Left colon (tissue), 2 donors: ENCODE results near the gene GINS2. TPM values are rescaled to one million over a fixed set of nuclear protein-coding genes. Genes with fewer than 3 reads are reported as not detected.

Experiments
- ATAC-seq: fragments of 200-7000 bp; cut with Tn5 transposase; one replicate; pipeline ENCODE4 v1.9.1; 2020; ENCODE audit warnings: mild to moderate bottlenecking, moderate library complexity
- DNase-seq, 2 donors: peaks; one replicate each; pipeline ENCODE4 v3.0.0-alpha.2; 2020
- intact Hi-C, 2 donors: fragments of 100-400 bp; cut with DNase I in 1 of 2; cut with micrococcal nuclease in 1 of 2; formaldehyde crosslinking; loops; one replicate each; pipeline versions ENCODE4 v1.11.2 to v1.14.0; 2022; cut with DNase I, micrococcal nuclease
- total RNA-seq, 2 donors: library from RNA; stranded (reverse); fragmentation: NEBNext Ultra II Directional; extraction: Animal tissue kit (Norgen Biotek cat#: 25700); gene quantifications; one replicate each; pipeline ENCODE4 v1.2.1, GENCODE V29; 2021
- donor health status: DM: no; HTN: no; CAD: no.
- donor health status: DM: yes; HTN: yes; CAD: no.

Gene GINS2
- total RNA-seq, 2 donors from 2014 or later = 3.2 to 5.1 TPM

DNA sequence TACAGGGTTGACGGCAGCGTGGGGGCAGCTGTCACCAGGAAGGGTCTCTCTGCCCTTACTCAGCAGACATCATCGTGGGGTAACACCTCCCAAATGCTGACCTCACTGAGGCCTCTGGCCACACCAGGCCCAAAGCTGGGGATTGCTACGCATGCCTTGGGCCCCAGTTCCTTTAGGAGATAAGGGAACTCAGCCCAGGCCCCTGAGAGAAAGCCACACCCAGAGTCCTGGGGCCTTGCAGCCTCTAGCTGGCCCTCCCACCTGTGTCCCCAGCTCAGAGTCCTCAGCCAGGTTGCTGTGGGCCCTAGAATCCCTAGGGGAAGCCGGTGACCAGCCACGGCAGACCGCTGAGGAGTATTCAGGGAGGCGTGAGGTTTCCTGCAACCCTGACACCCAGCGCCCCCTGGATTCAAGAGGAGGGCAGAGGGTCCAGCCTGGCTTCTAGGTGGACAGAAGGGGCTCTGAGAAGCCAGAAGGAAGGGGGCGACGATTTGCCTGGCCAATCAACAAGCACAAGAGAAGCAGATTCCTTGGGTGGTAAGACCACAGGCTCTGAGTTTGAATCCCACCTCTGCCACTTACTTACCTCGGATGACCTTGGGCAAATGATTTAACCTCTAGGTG lies 10.3 kb upstream of the GINS2 start:
- intact Hi-C loops = no loop called here
- ATAC-seq = no peak
- DNase-seq = no peak

DNA sequence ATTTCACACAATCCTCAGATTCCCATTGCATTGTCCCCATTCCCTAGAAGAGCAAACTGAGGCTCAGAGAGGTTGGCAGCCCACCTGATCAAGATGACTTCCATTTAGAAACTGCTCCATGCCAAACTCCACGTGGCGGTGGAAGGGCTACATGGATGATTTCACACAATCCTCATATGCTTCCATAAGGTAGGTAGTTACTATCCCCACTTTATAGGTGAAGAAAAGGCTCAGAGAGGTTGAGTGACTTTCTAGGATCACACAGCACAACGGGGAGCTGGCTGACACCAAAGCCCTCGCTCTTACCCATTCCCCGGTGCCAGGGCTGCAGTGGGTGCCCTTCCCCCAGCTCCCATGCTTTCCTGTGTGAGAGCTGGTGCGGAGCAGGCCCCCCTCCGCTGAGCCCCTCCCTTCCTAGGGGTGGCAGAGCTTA lies 9.7 kb upstream of the GINS2 start:
- DNase-seq = no peak
- intact Hi-C loops = no loop called here
- ATAC-seq = no peak

DNA sequence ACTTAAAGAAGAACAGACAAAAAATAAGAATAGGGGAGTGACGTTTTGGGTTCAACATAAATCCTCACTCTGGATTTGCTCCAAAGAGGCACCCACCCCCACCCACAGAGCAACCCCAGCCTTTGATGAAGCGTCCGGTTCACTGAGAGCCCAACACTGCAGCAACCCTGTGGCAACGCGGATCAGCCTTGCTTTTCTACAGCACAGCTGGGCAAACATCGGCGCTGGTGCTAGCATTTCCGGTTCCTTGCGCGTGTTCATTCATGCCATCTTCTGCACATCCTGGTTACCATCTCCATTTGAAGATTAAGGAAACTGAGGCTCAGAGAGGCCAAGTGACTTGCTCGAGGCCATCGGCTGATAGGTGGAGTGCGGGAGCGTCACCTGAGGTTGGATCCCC lies 8.7 kb upstream of the GINS2 start:
- intact Hi-C loops = no loop called here
- no peak for ATAC-seq
- DNase-seq = no peak

DNA sequence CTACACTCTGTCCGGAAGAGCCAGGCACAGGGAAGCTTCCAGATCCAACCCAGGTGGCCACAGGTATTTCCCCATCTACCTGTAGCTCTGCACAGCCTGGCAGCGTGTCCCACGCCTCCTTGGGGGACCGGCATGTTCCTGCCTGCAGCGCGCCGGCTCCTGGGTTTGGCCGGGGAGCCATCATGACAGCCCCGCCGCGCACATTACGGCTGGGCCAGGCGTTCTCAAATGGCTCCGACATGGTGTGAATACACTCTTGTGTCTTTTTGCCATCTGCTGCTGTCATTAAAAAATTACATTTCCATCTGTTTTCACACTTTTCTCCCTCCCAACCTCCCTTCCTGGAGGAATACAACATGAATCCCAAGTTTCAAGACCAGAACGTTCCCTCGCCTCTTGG lies 8.0 kb upstream of the GINS2 start:
- DNase-seq (no peak), ATAC-seq (no peak)
- intact Hi-C loops = no loop called here

DNA sequence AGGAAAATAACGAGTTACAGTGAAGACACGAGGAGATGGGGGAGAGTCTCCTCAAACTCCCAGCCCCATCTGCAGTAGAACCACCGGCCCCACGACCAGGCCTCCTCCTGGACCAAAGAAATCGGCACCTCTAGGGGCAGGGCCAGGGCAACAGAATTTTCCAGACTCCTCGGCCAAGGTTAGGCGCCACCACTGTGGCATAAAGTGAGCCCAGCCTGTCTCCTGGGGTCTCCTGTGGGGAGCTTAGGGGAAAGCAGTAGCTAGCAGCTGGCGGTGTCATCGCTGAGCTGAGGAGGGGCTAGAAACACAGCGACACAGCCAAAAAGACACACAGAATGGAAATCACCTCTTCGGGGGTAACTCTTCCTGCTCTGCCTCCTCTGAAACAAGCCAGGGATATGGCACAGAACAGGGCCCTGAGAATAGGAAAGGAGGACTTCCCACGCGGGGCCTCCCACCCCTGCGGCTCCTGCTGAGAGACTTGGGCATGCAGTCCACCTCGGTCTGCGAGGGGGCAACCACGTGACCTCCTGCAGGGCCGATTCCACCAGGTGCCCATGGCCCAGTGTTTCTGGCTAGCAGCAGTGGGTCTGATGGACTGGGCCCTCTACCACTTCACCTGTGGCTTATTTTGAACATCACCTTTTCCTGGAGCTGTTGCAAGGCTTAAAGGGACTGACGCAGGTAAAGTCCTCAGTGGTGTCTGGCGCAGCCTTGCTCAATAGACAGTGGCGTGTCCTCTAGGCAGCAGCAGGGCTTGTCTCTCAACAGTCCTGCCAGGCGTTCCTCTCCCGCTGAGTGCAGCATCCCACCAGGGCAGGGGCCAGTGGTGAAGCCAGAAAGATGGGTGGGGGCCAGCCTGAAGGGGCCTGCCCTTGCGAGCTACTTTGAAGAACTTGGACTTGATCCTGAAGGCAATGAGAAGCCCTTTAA lies 6.7 kb upstream of the GINS2 start:
- ATAC-seq (no peak), DNase-seq (no peak)
- intact Hi-C loops = no loop called here

DNA sequence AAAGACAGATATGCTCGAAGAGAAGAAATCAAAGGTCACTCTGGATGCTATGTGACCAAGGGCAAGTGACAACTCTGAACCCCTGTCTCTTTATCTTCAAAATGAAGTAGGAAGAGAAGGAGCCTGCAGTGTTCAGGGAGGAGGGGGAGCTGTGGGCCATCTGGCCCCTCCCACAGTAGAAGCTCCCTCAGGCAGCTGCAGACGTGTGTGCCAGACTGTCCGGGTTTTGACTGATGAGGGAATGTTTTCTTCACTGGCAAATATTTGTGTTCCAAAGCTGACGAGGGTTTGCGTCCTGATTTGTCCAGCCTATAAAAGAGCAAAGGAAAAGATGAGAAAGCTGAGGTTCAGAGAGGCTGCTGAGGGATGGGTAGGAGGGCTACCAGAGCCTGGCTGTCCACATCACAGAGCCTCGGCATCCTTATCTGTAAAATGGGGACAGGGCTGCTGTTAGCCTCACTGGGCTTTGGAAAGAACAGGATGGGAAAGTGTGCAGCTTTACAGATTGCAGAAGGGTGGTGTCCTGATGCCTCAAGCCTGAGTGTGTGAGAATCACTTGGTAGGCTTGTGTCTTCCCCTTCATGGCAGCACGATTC lies 1.8 kb upstream of the GINS2 start:
- DNase-seq (no peak), ATAC-seq (no peak)
- intact Hi-C loops = no loop called here

DNA sequence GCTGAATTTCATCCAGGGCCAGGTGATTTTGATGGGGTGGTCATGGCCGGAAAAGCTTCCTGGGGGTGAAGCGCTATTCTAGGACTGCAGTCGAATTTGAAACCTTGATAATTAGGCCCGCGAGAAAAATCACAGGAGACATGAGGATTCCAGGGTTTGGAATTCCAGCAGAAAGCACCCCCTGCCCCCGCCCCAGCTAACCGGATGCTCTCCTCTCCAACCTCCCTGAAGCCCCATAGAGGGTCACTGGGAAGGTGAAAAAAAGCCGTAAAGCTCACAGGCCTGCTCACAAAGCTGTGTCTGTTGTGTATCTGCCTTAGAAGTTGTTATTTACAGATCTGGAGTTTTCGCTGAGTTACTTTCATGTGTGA lies 1.2 kb upstream of the GINS2 start:
- DNase-seq = no peak
- no peak for ATAC-seq
- intact Hi-C loops = no loop called here

DNA sequence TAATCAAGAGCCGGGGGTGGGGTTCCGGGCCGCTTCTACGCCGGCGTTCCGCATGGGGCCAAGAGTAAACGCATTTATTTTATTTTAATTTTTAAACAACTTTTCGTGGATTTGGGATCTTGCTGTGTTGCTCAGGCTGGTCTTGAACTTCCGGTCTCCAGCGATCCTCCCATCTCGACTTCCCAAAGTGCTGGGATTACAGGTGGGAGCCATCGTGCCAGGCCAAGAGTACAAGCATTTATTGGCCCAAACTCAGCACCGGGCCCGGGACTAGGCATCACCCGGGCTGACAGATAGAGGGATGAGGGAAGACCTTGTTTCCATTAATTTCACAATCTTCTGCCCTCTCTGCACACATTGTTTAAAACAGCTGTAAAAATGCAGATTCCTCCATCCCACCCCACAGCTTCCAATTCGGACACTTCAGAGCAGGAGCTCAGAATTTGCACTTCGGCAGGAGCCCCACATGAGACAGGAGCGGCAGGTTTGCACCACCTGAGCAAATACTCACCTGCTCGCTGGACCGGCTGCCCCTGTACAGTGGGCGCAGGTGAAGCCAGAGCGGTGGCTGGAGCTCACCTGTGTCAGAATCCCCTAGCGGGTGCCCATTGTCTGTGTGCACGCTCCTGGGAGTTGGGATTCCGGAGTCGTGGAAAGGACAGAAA lies 663 bp upstream of the GINS2 start:
- intact Hi-C loops = no loop called here
- no peak for ATAC-seq
- peak in 1 of 2 donors; percentile 26 for DNase-seq

DNA sequence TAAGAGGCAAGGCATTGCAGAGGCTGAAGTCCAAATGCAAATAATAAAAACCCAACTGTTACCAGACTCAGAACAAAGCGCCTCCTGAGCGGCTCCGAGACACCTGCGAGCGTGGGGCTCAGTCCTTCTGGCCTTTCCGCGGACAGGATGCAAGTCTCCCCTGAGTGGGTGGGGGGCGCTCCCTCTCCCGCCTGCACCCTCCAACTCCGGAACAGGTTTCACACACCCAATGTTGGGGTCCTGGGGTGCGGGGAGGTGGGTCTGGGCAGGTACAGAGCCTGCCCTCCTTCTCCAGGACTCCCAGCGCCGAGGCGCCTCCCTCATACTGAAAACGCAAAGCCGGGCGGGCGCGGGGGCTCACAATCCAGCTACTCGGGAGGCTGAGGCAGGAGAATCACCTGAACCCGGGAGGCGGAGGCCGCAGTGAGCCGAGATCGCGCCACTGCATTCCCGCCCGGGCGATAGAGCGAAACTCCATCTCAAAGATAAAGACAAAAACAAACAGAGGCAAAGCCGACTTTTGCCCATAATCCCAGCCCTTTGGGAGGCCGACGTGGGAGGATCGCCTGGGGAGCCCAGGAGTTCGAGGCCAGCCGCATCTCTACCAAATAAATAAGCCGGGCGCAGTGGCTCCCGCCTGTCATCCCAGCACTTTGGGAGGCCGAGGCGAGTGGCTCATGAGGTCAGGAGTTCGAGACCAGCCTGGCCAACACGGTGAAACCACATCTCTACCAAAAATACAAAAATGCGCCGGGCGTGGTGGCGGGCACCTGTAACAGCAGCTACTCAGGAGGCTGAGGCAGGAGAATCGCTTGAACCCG lies 893 bp downstream of the GINS2 start:
- intact Hi-C loops = no loop called here
- DNase-seq (peak in 1 of 2 donors; percentile 26), ATAC-seq (peak; percentile 35)

DNA sequence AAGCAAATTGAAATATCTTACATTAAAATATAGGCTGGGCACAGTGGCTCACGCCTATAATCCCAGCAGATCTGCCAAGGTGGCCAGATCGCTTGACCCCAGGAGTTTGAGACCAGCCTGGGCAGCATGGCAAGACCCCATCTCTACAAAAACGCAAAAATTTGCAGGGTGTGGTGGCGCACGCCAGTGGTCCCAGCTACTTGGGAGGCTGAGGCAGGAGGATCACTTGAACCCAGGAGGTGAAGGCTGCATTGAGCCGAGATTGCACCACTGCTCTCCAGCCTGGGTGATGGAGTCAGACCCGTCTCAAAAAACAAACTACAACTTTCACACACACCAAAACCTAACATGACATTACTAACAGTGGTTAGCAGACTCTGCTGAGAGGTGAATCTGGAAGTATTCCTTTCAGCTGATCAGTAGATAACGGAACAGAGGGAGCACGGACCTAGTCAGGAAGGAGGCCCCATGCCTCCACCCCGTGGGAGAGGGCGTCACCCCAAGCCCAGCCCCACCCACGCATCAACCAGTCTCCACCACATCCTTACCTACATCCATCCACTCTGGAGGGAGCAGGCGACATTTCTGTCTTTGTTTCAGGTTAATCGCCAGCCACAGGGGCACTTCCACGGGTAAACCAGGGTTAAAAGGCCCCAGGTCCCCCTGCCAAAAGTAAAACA lies 1.7 kb downstream of the GINS2 start:
- ATAC-seq = peak; percentile 38
- intact Hi-C loops = no loop called here
- peak in 1 of 2 donors; percentile 40 for DNase-seq

DNA sequence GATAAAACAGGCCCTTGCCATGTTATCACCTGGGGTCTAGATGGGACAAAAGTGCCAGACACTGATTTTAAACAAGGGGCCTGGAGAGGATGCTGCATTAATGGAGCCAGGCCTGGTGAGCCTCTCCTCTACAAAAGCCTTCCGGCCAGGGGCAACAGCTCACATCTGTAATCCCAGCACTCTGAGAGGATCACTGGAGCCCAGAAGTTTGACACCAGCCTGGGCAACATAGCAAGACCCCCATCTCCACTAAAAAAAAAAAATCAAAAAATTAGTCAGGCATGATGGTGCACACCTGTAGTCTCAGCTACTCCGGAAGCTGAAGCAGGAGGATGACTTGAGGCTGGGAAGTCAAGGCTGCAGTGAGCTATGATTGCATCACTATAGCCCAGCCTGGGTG lies 3.5 kb downstream of the GINS2 start:
- DNase-seq (no peak), ATAC-seq (no peak)
- intact Hi-C loops = no loop called here

DNA sequence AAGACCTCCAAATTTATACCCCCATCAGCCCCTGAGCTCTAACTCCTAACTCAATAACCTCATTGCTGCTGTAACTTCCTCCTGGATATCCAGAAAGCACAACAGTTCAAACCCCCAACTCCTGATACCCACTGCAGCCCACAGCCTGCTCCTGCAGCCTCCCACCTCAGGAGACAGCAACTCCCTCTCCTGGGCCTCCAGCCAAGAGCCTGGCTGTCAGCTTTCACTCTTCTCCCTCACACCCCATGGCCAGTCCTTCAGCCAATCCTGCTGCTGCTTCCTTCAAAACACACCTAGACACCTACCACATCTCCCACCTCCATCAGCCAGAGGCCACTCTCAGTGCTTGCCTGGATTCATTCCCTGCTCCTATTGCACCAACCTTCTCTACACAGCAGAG lies 5.4 kb downstream of the GINS2 start:
- no peak for ATAC-seq
- DNase-seq = no peak

DNA sequence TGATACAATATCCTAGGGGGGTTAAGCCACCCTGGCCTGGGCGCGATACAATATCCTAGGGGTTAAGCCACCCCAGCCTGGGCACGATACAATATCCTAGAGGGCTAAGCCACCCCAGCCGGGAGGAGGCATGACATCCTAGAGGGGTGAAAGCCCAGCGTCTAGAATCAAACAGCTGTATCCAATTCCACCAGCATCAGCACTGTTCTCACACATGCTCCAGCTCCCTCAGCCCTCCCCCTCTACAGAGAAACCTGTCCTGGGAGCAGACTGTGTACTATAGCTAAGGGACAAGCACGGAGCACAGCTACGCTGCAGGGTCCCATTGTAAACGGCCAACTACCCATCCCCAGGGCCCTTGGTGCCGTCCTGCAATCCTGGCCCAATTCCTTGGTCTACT lies 6.2 kb downstream of the GINS2 start:
- intact Hi-C loops = no loop called here
- DNase-seq (no peak), ATAC-seq (no peak)

More for the DNA sequence above, 5.4 kb downstream of the GINS2 start:
- intact Hi-C loops = no loop called here

DNA sequence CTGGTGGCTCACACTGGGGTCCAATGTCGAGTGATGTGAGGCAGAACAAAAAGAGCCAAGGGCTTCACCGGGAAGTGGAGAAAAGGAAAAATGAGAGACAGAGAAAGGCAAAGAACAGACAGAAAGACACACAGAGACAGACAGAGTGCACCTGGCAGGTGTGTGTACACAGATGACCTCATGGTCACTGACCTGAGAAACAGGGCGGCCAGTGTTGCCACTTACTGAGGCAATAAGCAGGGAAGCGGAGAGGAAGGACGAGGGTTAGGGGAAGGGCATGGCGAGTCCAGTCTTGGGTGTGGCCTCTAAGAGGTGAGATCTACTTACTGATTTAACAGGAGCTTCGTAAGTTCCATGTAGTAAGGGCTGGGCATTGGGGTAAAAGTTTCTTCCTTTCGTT lies 7.5 kb downstream of the GINS2 start:
- peak; percentile 82 for ATAC-seq
- intact Hi-C loops = no loop called here
- peak; percentile 59 to 61 for DNase-seq

DNA sequence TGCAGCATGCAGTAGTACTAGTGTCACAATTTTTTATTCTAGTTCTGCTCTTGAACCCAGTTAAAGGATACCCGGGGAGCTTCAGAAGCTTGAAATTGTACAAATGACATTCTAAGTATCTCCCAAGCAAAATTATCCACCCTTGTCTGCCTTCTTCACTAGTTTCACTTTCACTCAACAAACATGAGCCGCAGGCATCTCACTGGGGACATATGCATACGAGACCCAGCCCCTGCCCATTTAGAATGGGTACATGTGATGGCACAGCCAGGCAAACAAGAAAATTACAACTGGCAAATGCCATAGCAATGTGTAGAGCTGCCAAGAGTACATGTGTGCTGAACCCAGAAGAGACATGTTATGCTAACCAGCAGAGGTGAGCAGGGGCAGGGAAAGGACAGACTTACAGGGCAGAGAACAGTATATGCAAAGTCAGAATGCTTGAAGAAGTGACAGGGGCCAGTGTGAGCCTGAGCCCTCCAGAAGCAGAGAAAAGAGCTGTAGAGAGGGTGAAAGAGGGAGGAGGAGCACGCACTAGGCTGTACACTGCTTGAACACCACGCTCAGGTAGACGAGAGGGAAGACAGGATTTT lies 8.3 kb downstream of the GINS2 start:
- intact Hi-C loops = no loop called here
- DNase-seq (peak in 1 of 2 donors; percentile 6), ATAC-seq (peak; percentile 11)

DNA sequence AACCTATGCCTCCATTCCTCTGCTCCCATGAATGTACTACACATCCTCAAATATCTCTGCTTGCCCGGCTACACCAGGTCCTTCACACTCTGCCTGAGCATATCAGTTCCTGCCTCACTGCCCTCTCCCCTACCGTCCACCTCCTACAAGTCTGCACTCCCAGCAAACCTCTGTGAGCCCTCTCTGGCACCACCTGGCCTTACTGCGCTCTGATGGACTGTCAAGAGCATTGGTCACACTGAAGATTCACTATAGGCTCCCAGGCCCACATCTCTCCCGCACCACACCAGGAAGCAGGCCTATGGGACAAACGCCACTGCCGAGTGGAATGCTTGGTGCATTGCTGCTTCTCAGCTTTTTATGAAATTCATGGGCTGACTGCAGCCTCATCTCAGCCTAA lies 8.9 kb downstream of the GINS2 start:
- DNase-seq (no peak), ATAC-seq (no peak)
- intact Hi-C loops = no loop called here

DNA sequence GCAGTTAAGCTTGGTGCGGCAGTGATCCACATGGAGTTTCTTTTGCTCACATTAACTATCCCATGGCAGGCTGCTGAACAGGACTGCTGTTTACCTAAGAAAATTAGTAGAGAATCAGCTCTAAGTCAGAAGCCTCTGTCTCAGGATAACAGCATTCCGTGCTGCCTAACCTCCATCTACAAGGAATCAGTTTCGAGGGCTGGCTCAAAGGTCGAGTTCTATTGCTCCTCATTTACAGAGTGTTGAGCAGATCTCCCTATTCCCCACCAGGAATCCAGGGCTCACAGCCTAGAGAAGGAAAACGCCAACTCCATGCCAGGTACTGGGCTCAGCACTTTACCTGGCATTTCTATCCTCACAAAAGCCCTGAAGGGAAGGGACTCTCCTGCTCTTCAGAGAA lies 9.9 kb downstream of the GINS2 start:
- intact Hi-C loops = no loop called here
- DNase-seq = peak in 1 of 2 donors; percentile 47
- ATAC-seq = peak; percentile 67

DNA sequence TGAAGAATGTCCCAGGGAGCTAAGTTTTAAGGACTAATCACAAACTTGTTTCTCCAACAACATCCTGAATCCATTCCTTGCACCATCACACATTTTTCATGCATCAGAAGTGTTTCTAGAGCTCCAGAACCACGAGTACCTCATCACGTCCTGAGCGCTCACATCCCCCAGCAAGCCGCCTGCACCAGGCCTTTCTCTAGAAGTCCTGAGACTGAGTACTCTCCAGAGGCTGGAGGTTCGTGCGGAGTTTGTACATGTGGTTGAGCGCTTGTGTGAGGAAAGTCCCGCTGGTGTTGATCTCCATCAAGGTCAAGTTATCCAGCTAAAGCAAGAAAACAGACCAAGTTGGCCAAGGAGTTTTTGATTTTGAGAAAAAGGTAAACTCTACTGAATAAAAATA lies 10.7 kb downstream of the GINS2 start:
- ATAC-seq (no peak), DNase-seq (no peak)
- intact Hi-C loops = no loop called here
